SU-DHL-6 (cell line): ENCODE measurements around the gene INVS.

Experiments
- H2AFZ ChIP-seq: fragments of 200-600 bp; sonication (generic); 2 replicates; pipeline ENCODE4 v1.6.1; 2014; ENCODE audit warnings: low read depth, mild to moderate bottlenecking, moderate library complexity, mixed read lengths, antibody characterized with exemption, low read length; ENCODE audit not compliant: severe bottlenecking
- H3F3A ChIP-seq: fragments of 200-600 bp; shearing (Covaris generic); 2 replicates; pipeline ENCODE4 v1.6.0; 2016; ENCODE audit warnings: antibody characterized with exemption, mild to moderate bottlenecking; ENCODE audit not compliant: insufficient read depth
- H3K27ac ChIP-seq: fragments of 200-600 bp; sonication (generic); 2 replicates; pipeline ENCODE4 v1.5.1; 2016; ENCODE audit warnings: low read depth, mild to moderate bottlenecking, low read length, moderate library complexity, mixed read lengths
- H3K27me3 ChIP-seq: fragments of 200-600 bp; sonication (generic), shearing (Covaris generic); 2 replicates; pipeline ENCODE4 v1.6.0; 2014; ENCODE audit warnings: mild to moderate bottlenecking, low read length
- H3K36me3 ChIP-seq: fragments of 200-600 bp; sonication (generic); 2 replicates; pipeline ENCODE4 v1.6.1; 2014; ENCODE audit warnings: mild to moderate bottlenecking, low read length, mixed read lengths
- H3K4me2 ChIP-seq: fragments of 300-600, 200-600 bp; shearing (Covaris generic), sonication (generic); 2 replicates; pipeline ENCODE4 v1.6.0; 2014; ENCODE audit warnings: low read length, low read depth, mild to moderate bottlenecking; ENCODE audit not compliant: poor library complexity, severe bottlenecking
- H3K4me3 ChIP-seq: fragments of 200-600 bp; sonication (generic); 2 replicates; pipeline ENCODE4 v1.5.1; 2014; ENCODE audit warnings: antibody characterized with exemption, low read length, mild to moderate bottlenecking, mixed read lengths; ENCODE audit not compliant: insufficient read depth, poor library complexity, severe bottlenecking
- H3K79me2 ChIP-seq: fragments of 200-600 bp; sonication (generic); 2 replicates; pipeline ENCODE4 v1.6.1; 2014; ENCODE audit warnings: mild to moderate bottlenecking, low read length, moderate library complexity; ENCODE audit not compliant: insufficient read depth
- H3K9ac ChIP-seq: fragments of 200-600 bp; sonication (generic); 2 replicates; pipeline ENCODE4 v1.7.0; 2014; ENCODE audit warnings: mild to moderate bottlenecking, low read length
- H3K9me2 ChIP-seq: fragments of 200-600 bp; sonication (generic); replicated peaks from 2 replicates; pipeline ENCODE4 v1.6.1; 2014; ENCODE audit warnings: low read length; ENCODE audit not compliant: insufficient read depth
- H3K9me3 ChIP-seq: fragments of 200-600 bp; sonication (generic); 2 replicates; pipeline ENCODE4 v1.6.1; 2014; ENCODE audit warnings: low read length, mixed read lengths; ENCODE audit not compliant: insufficient read depth
- H4K20me1 ChIP-seq: fragments of 200-600 bp; sonication (generic); 2 replicates; pipeline ENCODE4 v1.6.1; 2014; ENCODE audit warnings: low read depth, mild to moderate bottlenecking, antibody characterized with exemption, low read length, moderate library complexity, mixed read lengths
- CTCF ChIP-seq: fragments of 200-600 bp; sonication (generic); IDR thresholded peaks from one replicate; pipeline ENCODE4 v1.5.1; 2017; ENCODE audit warnings: antibody characterized with exemption, mild to moderate bottlenecking, low read length, moderate library complexity; ENCODE audit not compliant: insufficient read depth, poor library complexity, severe bottlenecking
- EZH2phosphoT487 ChIP-seq: fragments of 200-600 bp; sonication (generic), shearing (Covaris generic); conservative IDR thresholded peaks from 2 replicates; pipeline ENCODE4 v1.6.1; 2018; ENCODE audit warnings: mild to moderate bottlenecking, antibody characterized with exemption, low read length, moderate library complexity, mixed read lengths

Gene INVS

GRCh38 chr9:100129772-100130171 lies 30.7 kb downstream of the INVS start:
- Histone ChIP-seq H3K27ac (no peak overlapping the region), H3F3A (no peaks in the 10 kb centered on the region), H3K79me2 (peaks cover 7% of the 10 kb centered on the region; the same call in 1 of the 2 replicates), H3K9me3 (no peaks in the 10 kb centered on the region), H2AFZ (no peak overlapping the region), H3K27me3 (no peaks in the 10 kb centered on the region), H3K36me3 (peaks cover 18% of the 10 kb centered on the region; the same call in 1 of the 2 replicates), H3K4me2 (no peak overlapping the region), H3K9ac (no peak overlapping the region), H4K20me1 (no peaks in the 10 kb centered on the region; the same call in 1 of the 2 replicates), H3K4me3 (no peak overlapping the region), H3K9me2 (no peaks in the 10 kb centered on the region)
- TF ChIP-seq CTCF (no peak), EZH2phosphoT487 (no peak)

GRCh38 chr9:100131216-100131615 lies 32.2 kb downstream of the INVS start:
- no peaks in the 10 kb centered on the region; the same call in 1 of the 2 replicates for H4K20me1 ChIP-seq
- H3K9me2 ChIP-seq: no peaks in the 10 kb centered on the region
- peaks cover 18% of the 10 kb centered on the region; the same call in 1 of the 2 replicates for H3K36me3 ChIP-seq
- H3K4me3 ChIP-seq: no peak overlapping the region
- H3K9me3 ChIP-seq: no peaks in the 10 kb centered on the region
- H3K27ac ChIP-seq: no peak overlapping the region
- H3K79me2 ChIP-seq: no peaks in the 10 kb centered on the region
- H3K9ac ChIP-seq: no peak overlapping the region
- H2AFZ ChIP-seq: no peak overlapping the region
- H3K4me2 ChIP-seq: no peak overlapping the region
- H3K27me3 ChIP-seq: no peaks in the 10 kb centered on the region
- TF ChIP-seq EZH2phosphoT487 (no peak), CTCF (no peak)
- no peaks in the 10 kb centered on the region for H3F3A ChIP-seq

- Histone ChIP-seq H3K9me3 (no peaks in the 10 kb centered on the region), H4K20me1 (no peaks in the 10 kb centered on the region; the same call in 1 of the 2 replicates), H3K27me3 (no peaks in the 10 kb centered on the region), H3K79me2 (no peaks in the 10 kb centered on the region), H3K4me2 (no peak overlapping the region), H3K9ac (no peak overlapping the region), H3K36me3 (peaks cover 16% of the 10 kb centered on the region; the same call in 1 of the 2 replicates), H3K4me3 (no peak overlapping the region), H2AFZ (no peak overlapping the region), H3K27ac (no peak overlapping the region), H3F3A (no peaks in the 10 kb centered on the region), H3K9me2 (no peaks in the 10 kb centered on the region)
- TF ChIP-seq EZH2phosphoT487 (no peak), CTCF (no peak)
Observed at GRCh38 chr9:100131875-100132430, 32.9 kb downstream of the INVS start.
